UCSD-AML1 (cell line): ENCODE data around the gene CTAGE4.
"Not testable (repeated sequence)": the region's sequence is repeated elsewhere in the genome, so short reads cannot be mapped to it uniquely, and the experiment has no call there.

Experiments used
- DNase-seq: peaks from one replicate; lab custom pipeline; 2025; ENCODE audit not compliant: unreplicated experiment; lab: John Stamatoyannopoulos, UW

Gene CTAGE4, protein sequence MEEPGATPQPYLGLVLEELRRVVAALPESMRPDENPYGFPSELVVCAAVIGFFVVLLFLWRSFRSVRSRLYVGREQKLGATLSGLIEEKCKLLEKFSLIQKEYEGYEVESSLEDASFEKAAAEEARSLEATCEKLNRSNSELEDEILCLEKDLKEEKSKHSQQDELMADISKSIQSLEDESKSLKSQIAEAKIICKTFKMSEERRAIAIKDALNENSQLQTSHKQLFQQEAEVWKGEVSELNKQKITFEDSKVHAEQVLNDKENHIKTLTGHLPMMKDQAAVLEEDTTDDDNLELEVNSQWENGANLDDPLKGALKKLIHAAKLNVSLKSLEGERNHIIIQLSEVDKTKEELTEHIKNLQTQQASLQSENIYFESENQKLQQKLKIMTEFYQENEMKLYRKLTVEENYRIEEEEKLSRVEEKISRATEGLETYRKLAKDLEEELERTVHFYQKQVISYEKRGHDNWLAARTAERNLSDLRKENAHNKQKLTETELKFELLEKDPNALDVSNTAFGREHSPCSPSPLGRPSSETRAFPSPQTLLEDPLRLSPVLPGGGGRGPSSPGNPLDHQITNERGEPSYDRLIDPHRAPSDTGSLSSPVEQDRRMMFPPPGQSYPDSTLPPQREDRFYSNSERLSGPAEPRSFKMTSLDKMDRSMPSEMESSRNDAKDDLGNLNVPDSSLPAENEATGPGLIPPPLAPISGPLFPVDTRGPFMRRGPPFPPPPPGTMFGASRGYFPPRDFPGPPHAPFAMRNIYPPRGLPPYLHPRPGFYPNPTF

DNA sequence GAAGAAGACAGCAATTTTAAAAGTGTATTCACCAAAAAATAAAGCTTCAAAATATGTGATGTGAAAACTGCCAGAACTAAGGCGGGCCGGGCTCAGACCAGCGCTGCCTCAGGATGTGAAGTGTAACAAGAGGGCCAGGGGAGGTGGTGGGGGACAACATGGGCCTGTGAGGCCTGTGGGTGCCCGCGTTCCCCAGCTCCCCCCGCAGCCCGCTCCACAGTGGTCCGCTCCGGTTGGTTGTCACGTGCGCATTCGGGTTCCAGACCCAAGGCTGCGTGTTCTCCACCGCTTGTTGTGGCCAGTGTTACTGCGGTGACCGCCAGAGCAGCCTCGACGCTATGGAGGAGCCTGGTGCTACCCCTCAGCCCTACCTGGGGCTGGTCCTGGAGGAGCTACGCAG, at the start of gene CTAGE4:
Gene CTAGE4 (plus strand): TSS at position 301 of the 400 bp plus-strand sequence. CDS start 38 bp downstream, at position 339.
- not testable (repeated sequence) for DNase-seq

DNA sequence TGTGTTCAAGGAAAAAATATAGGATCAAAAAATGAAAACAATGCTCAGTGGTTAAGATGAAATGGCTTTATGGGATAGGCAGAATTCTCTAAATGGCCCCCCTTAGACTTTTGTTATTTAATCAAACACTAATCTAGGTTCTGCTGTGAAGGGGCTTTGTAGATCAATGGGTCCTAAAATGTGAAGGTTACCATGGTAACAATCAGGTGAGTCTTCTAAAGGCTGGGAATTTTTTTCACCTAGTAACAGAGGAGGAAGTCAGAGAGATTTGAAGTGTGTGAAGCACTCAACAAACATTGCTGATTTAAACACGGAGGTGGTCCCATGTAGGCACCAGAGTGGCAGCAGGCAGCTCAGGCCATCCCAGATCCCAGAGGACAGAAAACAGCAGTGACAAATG, 49.1 kb upstream of the CTAGE4 start:
- no peak for DNase-seq

GRCh38 chr7:144137501-144137900, 45.8 kb upstream of the CTAGE4 start:
- no peak for DNase-seq

DNA sequence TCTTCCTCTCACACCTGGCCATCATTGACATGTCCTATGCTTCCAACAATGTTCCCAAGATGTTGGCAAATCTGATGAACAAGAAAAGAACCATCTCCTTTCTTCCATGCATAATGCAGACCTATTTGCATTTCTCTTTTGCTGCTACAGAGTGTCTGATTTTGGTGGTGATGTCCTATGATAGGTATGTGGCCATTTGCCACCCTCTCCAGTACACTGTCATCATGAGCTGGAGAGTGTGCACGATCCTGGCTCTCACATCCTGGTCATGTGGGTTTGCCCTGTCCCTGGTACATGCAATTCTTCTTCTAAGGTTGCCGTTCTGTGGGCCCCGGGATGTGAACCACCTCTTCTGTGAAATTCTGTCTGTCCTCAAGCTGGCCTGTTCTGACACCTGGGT, 41.1 kb upstream of the CTAGE4 start:
- DNase-seq: no peak

- DNase-seq: no peak
Measured at GRCh38 chr7:144144426-144144825, 38.8 kb upstream of the CTAGE4 start.

DNA sequence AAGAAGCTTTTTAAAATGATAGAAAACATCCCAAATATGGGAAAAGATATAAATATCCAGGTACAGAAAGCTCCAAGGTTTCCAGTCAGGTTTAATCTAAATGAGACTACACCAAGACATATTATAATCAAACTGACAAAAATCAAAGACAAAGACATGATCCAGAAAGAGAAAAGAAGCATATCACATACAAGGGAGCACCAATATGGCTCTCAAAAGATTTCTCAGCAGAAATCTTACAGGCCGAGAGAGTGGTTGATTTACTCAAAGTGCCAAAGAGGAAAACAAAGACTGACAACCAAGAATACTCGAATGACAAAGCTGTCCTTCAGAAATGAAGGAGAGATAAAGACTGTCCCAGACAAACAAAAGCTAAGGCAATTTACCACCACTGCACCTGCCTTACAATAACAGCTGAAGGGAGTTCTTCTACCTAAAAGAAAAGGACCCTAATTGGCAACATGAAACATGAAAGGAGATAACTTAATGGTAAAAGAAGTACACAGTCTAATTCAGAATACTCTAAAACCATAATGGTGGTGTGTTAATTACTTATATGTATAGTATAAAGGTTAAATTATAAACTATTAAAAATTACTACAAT, 34.9 kb upstream of the CTAGE4 start:
- DNase-seq: no peak

DNA sequence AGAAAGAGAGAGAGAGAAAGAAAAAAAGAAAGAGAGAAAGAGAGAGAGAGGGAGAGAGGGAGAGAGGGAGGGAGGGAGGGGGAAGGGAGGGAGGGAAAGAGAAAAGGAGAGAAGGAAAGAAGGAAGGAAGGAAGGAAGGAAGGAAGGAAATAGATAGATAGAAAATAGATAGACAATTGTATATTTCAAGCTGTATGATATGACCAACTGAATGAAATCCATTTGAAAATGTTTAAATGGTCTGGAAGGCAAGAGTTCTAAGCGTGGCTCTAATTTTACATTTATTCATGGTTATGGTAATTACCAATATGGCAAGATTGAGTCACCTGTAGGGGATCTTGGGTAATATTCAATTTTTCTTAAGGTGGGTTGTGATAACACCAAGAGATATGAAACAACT, 24.4 kb upstream of the CTAGE4 start:
- no peak for DNase-seq

- DNase-seq: no peak
Measured at GRCh38 chr7:144164784-144165183, 18.5 kb upstream of the CTAGE4 start.

DNA sequence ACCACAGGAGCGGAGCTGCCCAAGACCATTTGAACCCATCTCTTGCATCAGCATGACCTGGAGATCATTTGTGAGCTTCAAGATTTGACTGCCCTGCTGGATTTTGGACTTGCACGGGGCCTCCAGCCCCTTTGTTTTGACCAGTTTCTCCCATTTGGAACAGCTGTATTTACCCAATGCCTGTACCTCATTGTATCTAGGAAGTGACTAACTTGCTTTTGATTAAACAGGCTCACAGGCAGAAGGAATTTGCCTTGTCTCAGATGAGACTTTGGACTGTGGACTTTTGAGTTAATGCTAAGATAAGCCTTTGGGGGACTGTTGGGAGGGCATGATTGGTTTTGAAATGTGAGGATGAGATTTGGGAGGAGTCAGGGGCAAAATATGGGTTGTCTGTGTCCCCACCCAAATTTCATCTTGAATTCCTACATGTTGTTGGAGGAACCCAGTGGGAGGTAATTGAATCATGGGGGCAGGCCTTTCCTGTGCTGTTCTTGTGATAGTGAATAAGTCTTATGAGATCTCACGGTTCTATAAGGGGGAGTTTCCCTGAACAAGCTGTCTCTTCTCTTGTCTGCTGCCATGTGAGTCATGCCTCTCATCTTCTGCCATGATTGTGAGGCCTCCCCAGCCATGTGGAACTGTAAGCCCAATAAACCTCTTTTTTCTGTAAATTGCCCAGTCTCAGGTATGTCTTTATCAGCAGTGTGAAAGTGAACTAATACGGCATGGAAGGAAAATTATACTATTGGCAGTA, 11.5 kb upstream of the CTAGE4 start:
- DNase-seq: not testable (repeated sequence)

- no peak for DNase-seq
Measured at GRCh38 chr7:144174613-144175012, 8.7 kb upstream of the CTAGE4 start.

GRCh38 chr7:144178380-144179164, 4.7 kb upstream of the CTAGE4 start:
- DNase-seq: not testable (repeated sequence)

- DNase-seq: not testable (repeated sequence)
Measured at GRCh38 chr7:144179165-144179479, 4.1 kb upstream of the CTAGE4 start.

DNA sequence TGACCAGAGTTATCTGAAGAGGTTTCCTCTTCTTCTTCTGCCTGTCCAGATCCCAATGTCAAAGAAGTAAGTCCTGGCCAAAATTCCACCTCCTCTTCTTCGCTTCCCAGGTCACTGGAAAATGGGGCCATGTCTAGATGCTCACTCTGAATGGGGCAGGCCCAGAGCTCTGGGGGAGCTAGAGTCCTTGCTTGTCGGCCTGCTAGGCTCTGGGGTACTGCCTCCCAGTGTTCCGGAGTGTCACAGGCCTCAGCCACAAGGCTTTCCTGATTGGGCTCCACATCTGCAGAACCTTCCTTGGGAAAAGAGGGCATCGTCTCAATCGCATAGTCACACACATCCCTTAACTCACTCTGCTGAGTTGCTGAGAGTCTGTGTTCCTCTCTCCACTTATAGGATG, 4.6 kb downstream of the CTAGE4 start:
- DNase-seq: not testable (repeated sequence)

DNA sequence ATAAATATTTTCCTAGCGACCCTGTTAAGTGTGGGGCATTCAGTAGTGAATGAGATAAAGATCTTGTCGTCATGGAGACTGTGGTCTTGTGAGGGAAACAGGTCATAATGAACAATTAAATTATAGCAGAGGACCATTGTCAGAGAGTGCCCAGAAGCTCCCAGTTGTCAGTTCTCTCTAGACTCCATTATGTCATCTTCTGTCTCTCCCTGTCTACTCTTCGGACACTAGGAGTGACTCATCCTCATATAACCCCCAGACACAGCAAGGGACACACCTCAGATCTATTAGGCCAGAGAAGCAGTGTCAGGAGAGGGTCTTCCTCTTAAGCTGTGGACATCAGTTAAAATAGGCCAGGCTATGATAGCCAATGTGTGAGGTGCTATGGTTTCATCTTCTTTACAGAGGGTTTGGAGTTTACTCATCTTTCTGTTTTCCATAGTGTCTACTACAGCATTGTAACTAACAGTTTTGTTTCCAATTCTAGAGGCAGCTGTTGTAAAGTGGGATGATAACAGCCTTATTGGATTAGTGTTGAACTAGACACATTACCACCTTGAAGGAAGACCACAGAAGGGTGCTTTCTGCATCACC, 5.4 kb downstream of the CTAGE4 start:
- not testable (repeated sequence) for DNase-seq

GRCh38 chr7:144193782-144194181, 10.5 kb downstream of the CTAGE4 start:
- not testable (repeated sequence) for DNase-seq

DNA sequence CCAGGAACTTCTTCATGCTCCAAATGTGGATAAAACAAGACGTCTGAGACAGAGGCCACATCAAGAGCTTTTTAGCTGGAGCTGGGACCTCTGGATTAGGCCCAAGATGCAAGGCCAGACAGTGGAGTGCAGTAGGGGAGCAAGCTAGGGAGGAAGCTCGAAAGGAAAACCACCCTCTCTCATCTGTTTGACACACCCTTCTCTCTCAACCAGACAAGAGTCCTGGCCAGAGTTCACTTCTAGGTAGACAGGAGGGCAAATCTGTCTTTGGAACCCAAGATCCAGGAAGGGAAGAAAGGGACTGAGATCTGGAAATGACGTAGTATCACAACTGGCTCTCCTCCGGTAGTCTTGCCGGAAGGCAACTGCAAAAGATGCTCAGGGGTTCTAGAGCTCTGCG, 11.2 kb downstream of the CTAGE4 start:
- not testable (repeated sequence) for DNase-seq

DNA sequence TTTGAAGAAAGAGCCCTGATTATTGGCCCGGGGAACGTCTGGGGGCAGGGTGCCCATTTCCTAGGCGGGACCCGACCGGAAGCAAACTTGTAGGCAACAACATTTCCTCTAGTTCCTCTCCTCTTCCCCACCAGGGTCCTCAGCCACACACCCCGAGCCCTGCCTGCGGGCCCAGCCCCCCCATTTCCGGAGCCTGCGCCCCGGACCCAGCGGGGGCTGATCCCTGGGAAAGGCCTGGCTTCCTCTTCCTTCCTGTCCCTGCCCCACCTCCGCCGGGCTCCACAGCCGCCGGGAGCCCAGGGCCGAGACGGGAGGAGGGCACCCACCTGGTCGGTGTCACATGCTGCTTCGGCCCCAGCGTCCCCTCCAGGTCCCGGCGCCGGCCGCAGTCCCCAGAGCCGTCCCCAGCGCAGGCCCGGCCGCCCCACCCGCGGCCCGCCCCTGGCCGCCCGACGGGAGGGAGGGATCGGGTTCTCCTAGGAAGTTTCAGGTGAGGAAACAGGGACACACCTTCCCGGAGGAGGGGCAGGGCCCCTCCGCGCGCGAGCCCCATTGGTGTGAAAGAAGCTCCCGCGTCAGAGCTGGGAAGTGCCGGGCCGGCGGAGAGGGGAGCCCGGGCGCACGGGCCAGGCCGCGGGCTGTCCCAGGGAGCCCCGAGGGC, 12.1 kb downstream of the CTAGE4 start, which contains the start of gene ARHGEF35:
Gene ARHGEF35 (minus strand): TSS at position 622 of the 661 bp plus-strand sequence. CDS start 7,450 bp downstream, outside the sequence.
- not testable (repeated sequence) for DNase-seq

- DNase-seq: not testable (repeated sequence)
Measured at GRCh38 chr7:144198934-144199333, 15.7 kb downstream of the CTAGE4 start.

DNA sequence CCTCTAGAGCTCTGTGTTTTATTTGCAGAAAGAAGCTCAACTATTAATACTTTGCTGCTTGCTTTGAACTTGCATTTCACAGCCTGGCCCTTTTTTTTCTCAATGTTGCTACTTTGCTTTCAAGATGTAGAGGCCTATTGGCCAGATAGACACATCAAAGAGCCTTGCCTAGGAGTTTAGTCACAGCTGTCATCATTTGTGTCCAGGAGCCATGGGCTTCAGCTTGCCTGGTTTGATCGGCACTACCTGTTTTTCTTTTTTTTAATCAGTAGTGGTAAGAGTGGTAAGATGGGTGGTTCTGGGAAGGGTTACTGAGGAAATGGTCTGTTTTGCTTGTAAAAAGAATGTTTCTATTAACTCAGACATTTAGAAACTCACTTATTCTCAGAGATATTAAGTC, 18.7 kb downstream of the CTAGE4 start:
- not testable (repeated sequence) for DNase-seq
